Suprapubic skin (tissue), 4 donors: ENCODE measurements around the gene OR1I1. TPM values are rescaled to one million over a fixed set of nuclear protein-coding genes. Genes with fewer than 3 reads are reported as not detected.
"Not testable (repeated sequence)": the region's sequence is repeated elsewhere in the genome, so short reads cannot be mapped to it uniquely, and the experiment has no call there.

Experiments used
- DNase-seq, 2 donors: peaks; one replicate each; pipeline ENCODE4 v3.0.0-alpha.2; 2019; ENCODE audit warnings: low spot score in 2 of 2
- H3K27ac ChIP-seq: fragments of 200-600 bp; sonication (generic); one replicate; pipeline ENCODE4 v1.5.1; 2019
- H3K27me3 ChIP-seq: fragments of 200-600 bp; sonication (generic); one replicate; pipeline ENCODE4 v1.5.1; 2019
- H3K36me3 ChIP-seq: fragments of 200-600 bp; sonication (generic); one replicate; pipeline ENCODE4 v1.5.1; 2019
- H3K4me1 ChIP-seq: fragments of 200-600 bp; sonication (generic); one replicate; pipeline ENCODE4 v1.5.1; 2019
- H3K4me3 ChIP-seq: fragments of 200-600 bp; sonication (generic); one replicate; pipeline ENCODE4 v1.5.1; 2019; ENCODE audit warnings: mild to moderate bottlenecking
- H3K9me3 ChIP-seq: fragments of 200-600 bp; sonication (generic); one replicate; pipeline ENCODE4 v1.5.1; 2019
- EP300 ChIP-seq: sonication (generic); formaldehyde crosslinking; IDR thresholded peaks from one replicate; pipeline ENCODE4 v1.6.1; 2017; ENCODE audit warnings: antibody characterized with exemption
- POLR2A ChIP-seq, 2 donors: fragments of 450-650 bp; IDR thresholded peaks; one replicate each; pipeline ENCODE4 v1.6.1; 2017; ENCODE audit warnings: antibody characterized with exemption in 2 of 2, mild to moderate bottlenecking in 2 of 2, moderate library complexity in 2 of 2
- POLR2AphosphoS5 ChIP-seq, 3 donors: sonication (generic); formaldehyde crosslinking; IDR thresholded peaks; one replicate each; pipeline ENCODE4 v1.6.1; 2017; ENCODE audit warnings: antibody characterized with exemption in 3 of 3
- WGBS: methylation state at CpG from one replicate; pipeline ENCODE4 v1.1.5; 2018; 5-methylcytosine and 5-hydroxymethylcytosine counted together
- total RNA-seq, 4 donors: library from RNA; depleted of rRNA; stranded (reverse); fragments of >200 nt; gene quantifications; one replicate each; pipeline ENCODE4 v1.1.0, GENCODE V29; 2016
- TF ChIP-seq, protein P1 (sequence below), 2 donors: fragments of 200-600 bp in 1 of 2; fragments of 450-650 bp in 1 of 2; sonication (generic) in 1 of 2; IDR thresholded peaks; one replicate each; pipeline ENCODE4 v1.5.1; 2016 to 2019; ENCODE audit warnings: antibody characterized with exemption in 2 of 2, mild to moderate bottlenecking in 1 of 2, moderate library complexity in 1 of 2

OR1I1 gene
- total RNA-seq, 4 donors from 2014 or later = not detected

DNA sequence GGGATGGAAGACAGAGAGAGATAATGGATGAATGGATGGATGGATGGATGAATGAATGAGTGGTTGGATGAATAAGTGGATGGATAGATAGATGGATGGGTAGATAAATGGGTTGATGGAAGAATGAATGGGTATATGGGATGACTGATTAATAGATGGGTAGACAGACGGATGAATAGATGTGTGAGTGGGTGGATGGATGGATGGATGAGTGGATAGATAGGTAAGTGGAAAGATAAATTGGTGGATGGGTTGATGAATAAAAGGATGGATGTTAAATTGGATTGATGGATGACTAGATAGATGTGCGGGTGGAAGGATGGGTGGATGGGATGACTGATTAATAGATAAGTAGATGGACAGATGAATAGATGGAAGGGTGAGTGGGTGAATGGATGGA, 31.4 kb upstream of the OR1I1 start:
- peaks cover 6% of the 10 kb centered on the region for H3K4me1 ChIP-seq
- H3K27me3 ChIP-seq = peaks cover 5% of the 10 kb centered on the region
- H3K9me3 ChIP-seq = no peaks in the 10 kb centered on the region
- peak overlapping the region; percentile 30 for H3K4me3 ChIP-seq
- DNase-seq = no peak
- WGBS = 90% methylated on average over 2 of the region's 2 CpGs
- H3K27ac ChIP-seq = no peak overlapping the region
- TF ChIP-seq, protein P1, sequence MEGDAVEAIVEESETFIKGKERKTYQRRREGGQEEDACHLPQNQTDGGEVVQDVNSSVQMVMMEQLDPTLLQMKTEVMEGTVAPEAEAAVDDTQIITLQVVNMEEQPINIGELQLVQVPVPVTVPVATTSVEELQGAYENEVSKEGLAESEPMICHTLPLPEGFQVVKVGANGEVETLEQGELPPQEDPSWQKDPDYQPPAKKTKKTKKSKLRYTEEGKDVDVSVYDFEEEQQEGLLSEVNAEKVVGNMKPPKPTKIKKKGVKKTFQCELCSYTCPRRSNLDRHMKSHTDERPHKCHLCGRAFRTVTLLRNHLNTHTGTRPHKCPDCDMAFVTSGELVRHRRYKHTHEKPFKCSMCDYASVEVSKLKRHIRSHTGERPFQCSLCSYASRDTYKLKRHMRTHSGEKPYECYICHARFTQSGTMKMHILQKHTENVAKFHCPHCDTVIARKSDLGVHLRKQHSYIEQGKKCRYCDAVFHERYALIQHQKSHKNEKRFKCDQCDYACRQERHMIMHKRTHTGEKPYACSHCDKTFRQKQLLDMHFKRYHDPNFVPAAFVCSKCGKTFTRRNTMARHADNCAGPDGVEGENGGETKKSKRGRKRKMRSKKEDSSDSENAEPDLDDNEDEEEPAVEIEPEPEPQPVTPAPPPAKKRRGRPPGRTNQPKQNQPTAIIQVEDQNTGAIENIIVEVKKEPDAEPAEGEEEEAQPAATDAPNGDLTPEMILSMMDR (IDR thresholded peaks at IDR 0.05) = no peak
- TF ChIP-seq POLR2A (IDR thresholded peaks at IDR 0.05) (no peak), EP300 (no peak), POLR2AphosphoS5 (IDR thresholded peaks at IDR 0.05) (no peak)
- H3K36me3 ChIP-seq = no peaks in the 10 kb centered on the region

DNA sequence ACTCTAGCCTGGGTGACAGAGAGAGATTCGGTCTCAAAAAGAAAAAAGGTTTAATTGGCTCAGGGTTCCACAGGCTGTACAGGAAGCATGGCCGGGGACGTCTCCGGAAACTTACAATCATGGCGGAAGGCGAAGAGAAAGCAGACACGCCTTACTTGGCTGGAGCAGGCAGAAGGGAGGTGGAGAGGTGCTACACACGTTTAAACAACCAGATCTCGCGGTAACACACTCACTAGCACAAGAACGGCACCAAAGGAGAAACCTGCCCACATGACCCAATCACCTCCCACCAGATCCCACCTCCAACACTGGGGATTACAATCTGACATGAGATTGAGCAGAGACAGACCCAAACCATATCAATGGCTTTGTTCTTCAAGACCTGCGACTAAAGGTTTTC, 20.0 kb upstream of the OR1I1 start:
- 81% methylated on average over 12 of the region's 12 CpGs for WGBS
- Histone ChIP-seq H3K27me3 (peaks cover 14% of the 10 kb centered on the region), H3K4me1 (no peaks in the 10 kb centered on the region), H3K9me3 (no peaks in the 10 kb centered on the region), H3K36me3 (no peaks in the 10 kb centered on the region), H3K4me3 (no peak overlapping the region), H3K27ac (no peak overlapping the region)
- no peak for DNase-seq
- no peak for TF ChIP-seq POLR2A (IDR thresholded peaks at IDR 0.05)
- TF ChIP-seq EP300 = no peak
- TF ChIP-seq, protein P1 (IDR thresholded peaks at IDR 0.05) = no peak
- no peak for TF ChIP-seq POLR2AphosphoS5 (IDR thresholded peaks at IDR 0.05)

DNA sequence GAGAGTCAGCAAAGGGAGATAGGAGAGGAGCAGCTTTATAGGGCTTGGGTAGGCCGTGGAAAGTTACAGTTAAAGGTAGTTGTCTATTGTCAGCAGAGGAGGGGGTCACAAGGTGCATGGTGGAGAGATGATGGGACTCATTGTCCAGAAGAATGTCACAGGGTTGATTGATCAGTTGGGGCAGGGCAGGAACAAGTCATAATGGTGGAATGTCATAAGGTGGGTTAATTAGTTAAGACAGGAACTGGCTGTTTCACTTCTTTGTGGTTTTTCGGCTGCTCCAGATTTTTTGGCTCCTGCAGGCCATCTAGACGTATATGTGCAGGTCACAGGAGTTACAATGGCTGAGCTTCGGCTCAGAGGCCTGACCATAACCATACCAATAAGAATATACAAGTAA, 11.6 kb upstream of the OR1I1 start:
- not testable (repeated sequence) for H3K9me3 ChIP-seq, H3K4me3 ChIP-seq, H3K36me3 ChIP-seq, H3K27ac ChIP-seq, H3K27me3 ChIP-seq, DNase-seq, H3K4me1 ChIP-seq
- 71% methylated on average over 4 of the region's 4 CpGs for WGBS

DNA sequence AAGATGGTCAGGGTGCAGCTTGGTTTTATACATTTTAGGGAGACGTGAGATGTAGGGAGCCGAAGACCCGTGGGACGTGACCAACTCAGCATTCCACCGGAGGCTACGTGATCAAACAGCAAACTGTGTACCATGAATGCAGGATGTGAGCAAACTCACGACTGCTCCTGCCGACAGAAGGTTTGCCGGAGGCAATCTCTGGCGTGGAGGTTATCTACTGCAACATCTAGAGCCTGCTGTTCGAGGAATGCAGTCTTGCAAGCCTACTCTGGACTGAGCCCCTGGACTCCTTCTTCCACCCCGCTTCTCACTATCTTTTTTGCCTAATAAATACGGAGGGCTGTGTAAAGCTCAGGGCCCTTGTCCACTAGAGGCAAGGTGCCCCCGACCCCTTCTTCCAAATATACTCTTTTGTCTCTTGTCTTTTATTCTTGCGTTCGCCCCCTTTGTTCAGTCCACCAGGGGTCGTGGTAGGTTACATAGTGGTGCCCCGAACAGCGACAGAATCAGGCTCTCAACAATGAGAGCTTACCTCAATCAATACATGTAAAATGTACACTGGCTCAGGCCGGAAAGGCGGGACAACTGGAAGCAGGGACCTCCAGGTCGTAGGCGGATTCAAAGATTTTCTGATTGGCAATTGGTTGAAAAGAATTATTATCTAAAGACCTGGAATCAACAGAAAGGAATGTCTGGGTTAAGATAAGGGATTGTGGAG, 8.9 kb upstream of the OR1I1 start:
- H3K4me1 ChIP-seq = no peaks in the 10 kb centered on the region
- WGBS = 54% methylated on average over 23 of the region's 23 CpGs
- no peak overlapping the region for H3K27ac ChIP-seq
- no peak overlapping the region for H3K4me3 ChIP-seq
- no peak for DNase-seq
- H3K9me3 ChIP-seq = no peaks in the 10 kb centered on the region
- TF ChIP-seq EP300 (no peak), POLR2AphosphoS5 (IDR thresholded peaks at IDR 0.05) (no peak), POLR2A (IDR thresholded peaks at IDR 0.05) (no peak)
- TF ChIP-seq, protein P1 (IDR thresholded peaks at IDR 0.05) = no peak
- H3K36me3 ChIP-seq = no peaks in the 10 kb centered on the region
- peaks cover 5% of the 10 kb centered on the region for H3K27me3 ChIP-seq

GRCh38 chr19:15074371-15074770, 7.6 kb upstream of the OR1I1 start:
- no peaks in the 10 kb centered on the region for H3K36me3 ChIP-seq
- DNase-seq = no peak
- H3K27me3 ChIP-seq = peaks cover 9% of the 10 kb centered on the region
- TF ChIP-seq, protein P1 (IDR thresholded peaks at IDR 0.05) = no peak
- TF ChIP-seq EP300 = no peak
- TF ChIP-seq POLR2AphosphoS5 (IDR thresholded peaks at IDR 0.05) = no peak
- no peaks in the 10 kb centered on the region for H3K9me3 ChIP-seq
- H3K4me3 ChIP-seq = no peak overlapping the region
- no peaks in the 10 kb centered on the region for H3K4me1 ChIP-seq
- H3K27ac ChIP-seq = no peak overlapping the region
- WGBS = 56% methylated on average over 2 of the region's 2 CpGs

- H3K27ac ChIP-seq = no peak overlapping the region
- WGBS = 48% methylated on average over 4 of the region's 4 CpGs
- no peak for TF ChIP-seq POLR2A (IDR thresholded peaks at IDR 0.05)
- TF ChIP-seq, protein P1 (IDR thresholded peaks at IDR 0.05) = no peak
- TF ChIP-seq POLR2AphosphoS5 (IDR thresholded peaks at IDR 0.05) = no peak
- TF ChIP-seq EP300 = no peak
- H3K9me3 ChIP-seq = no peaks in the 10 kb centered on the region
- DNase-seq = no peak
- H3K36me3 ChIP-seq = no peaks in the 10 kb centered on the region
- H3K4me3 ChIP-seq = no peak overlapping the region
- H3K4me1 ChIP-seq = no peaks in the 10 kb centered on the region
- peaks cover 9% of the 10 kb centered on the region for H3K27me3 ChIP-seq
Observed at GRCh38 chr19:15075806-15076205, 6.2 kb upstream of the OR1I1 start.

DNA sequence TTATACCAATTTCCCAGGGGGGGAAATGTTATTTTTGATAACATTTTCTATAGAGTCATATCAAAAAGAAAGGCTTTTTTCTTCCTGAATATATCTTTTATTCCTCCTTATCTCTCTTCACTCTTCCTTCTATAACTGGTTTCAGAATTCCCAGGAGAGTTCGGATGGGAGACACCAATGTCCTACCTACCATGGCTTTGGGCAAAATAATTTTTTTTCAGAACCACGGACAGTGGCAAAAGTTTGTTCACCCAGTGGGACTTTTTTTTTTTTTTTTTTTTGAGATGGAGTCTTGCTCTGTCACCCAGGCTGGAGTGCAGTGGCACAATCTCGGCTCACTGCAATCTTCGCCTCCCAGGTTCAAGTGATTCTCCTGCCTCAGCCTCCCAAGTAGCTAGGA, 2.0 kb upstream of the OR1I1 start:
- H3K9me3 ChIP-seq, H3K27ac ChIP-seq, H3K36me3 ChIP-seq, DNase-seq, H3K4me1 ChIP-seq, H3K4me3 ChIP-seq: not testable (repeated sequence)
- WGBS = 62% methylated on average over 4 of the region's 4 CpGs
- peaks cover 28% of the 10 kb centered on the region for H3K27me3 ChIP-seq
